ENCODE measurements around the gene TUT4. TPM values are rescaled to one million over a fixed set of nuclear protein-coding genes. Genes with fewer than 3 reads are reported as not detected.

The TUT4 gene
- total and polyA plus RNA-seq, 2 experiments from 2014 or later = 37.9 to 58.0 TPM

- no peaks in the 10 kb centered on the region for H3K36me3 ChIP-seq (replicated peaks; ENCODE audit: insufficient read depth, low read depth)
- TF ChIP-seq EZH2 (IDR thresholded peaks at IDR 0.05; ENCODE audit: borderline replicate concordance) = no peak
- TF ChIP-seq CTCF (IDR thresholded peaks at IDR 0.05; ENCODE audit: poor library complexity) = no peak
These were observed 79.9 kb downstream of the TUT4 start for GRCh38 chr1:52473039-52473438.

GRCh38 chr1:52472384-52472783 lies 80.5 kb downstream of the TUT4 start:
- Histone ChIP-seq H3K9me3 (ENCODE audit: low read depth) (no peaks in the 10 kb centered on the region), H3K4me1 (ENCODE audit: insufficient read depth) (no peaks in the 10 kb centered on the region), H3K9me2 (replicated peaks; ENCODE audit: insufficient read depth) (no peaks in the 10 kb centered on the region), H4K20me1 (ENCODE audit: insufficient read depth, poor library complexity, severe bottlenecking) (no peaks in the 10 kb centered on the region), H3K27ac (no peak overlapping the region), H3K27me3 (no peaks in the 10 kb centered on the region), H3K36me3 (replicated peaks; ENCODE audit: insufficient read depth, low read depth) (no peaks in the 10 kb centered on the region), H3K4me3 (no peak overlapping the region), H3K79me2 (peaks cover 4% of the 10 kb centered on the region), H2AFZ (no peak overlapping the region), H3K4me2 (no peak overlapping the region)
- WGBS (ENCODE audit: low lambda C conversion rate, missing lambda C conversion rate) = 97% methylated on average over 1 of the region's 1 CpG
- DNase-seq (ENCODE audit: low spot score) = no peak
- TF ChIP-seq EZH2phosphoT487 (IDR thresholded peaks at IDR 0.05; ENCODE audit: low read depth, severe bottlenecking, unreplicated experiment) (no peak), EZH2 (IDR thresholded peaks at IDR 0.05; ENCODE audit: borderline replicate concordance) (no peak), CTCF (IDR thresholded peaks at IDR 0.05; ENCODE audit: poor library complexity) (no peak)

More at GRCh38 chr1:52473039-52473438, 79.9 kb downstream of the TUT4 start:
- Histone ChIP-seq H3K79me2 (peaks cover 4% of the 10 kb centered on the region), H3K9me2 (replicated peaks; ENCODE audit: insufficient read depth) (no peaks in the 10 kb centered on the region), H3K4me1 (ENCODE audit: insufficient read depth) (no peaks in the 10 kb centered on the region), H3K27ac (no peak overlapping the region), H3K4me3 (no peak overlapping the region), H3K9me3 (ENCODE audit: low read depth) (no peaks in the 10 kb centered on the region), H3K4me2 (no peak overlapping the region), H4K20me1 (ENCODE audit: insufficient read depth, poor library complexity, severe bottlenecking) (no peaks in the 10 kb centered on the region), H3K27me3 (no peaks in the 10 kb centered on the region), H2AFZ (no peak overlapping the region)
- no peak for DNase-seq (ENCODE audit: low spot score)

GRCh38 chr1:52469108-52469507 lies 83.8 kb downstream of the TUT4 start:
- Histone ChIP-seq H3K27me3 (no peaks in the 10 kb centered on the region), H2AFZ (no peak overlapping the region), H3K4me3 (no peak overlapping the region), H3K27ac (no peak overlapping the region), H3K9me2 (replicated peaks; ENCODE audit: insufficient read depth) (no peaks in the 10 kb centered on the region), H3K4me1 (ENCODE audit: insufficient read depth) (no peaks in the 10 kb centered on the region), H3K4me2 (no peak overlapping the region), H4K20me1 (ENCODE audit: insufficient read depth, poor library complexity, severe bottlenecking) (no peaks in the 10 kb centered on the region), H3K9me3 (ENCODE audit: low read depth) (no peaks in the 10 kb centered on the region), H3K79me2 (peaks cover 7% of the 10 kb centered on the region), H3K36me3 (replicated peaks; ENCODE audit: insufficient read depth, low read depth) (no peaks in the 10 kb centered on the region)
- TF ChIP-seq EZH2phosphoT487 (IDR thresholded peaks at IDR 0.05; ENCODE audit: low read depth, severe bottlenecking, unreplicated experiment) = no peak
- no peak for TF ChIP-seq EZH2 (IDR thresholded peaks at IDR 0.05; ENCODE audit: borderline replicate concordance)
- TF ChIP-seq CTCF (IDR thresholded peaks at IDR 0.05; ENCODE audit: poor library complexity) = no peak
- no peak for DNase-seq (ENCODE audit: low spot score)
- WGBS (ENCODE audit: low lambda C conversion rate, missing lambda C conversion rate) = 97% methylated on average over 2 of the region's 2 CpGs

GRCh38 chr1:52463891-52464290 lies 89.0 kb downstream of the TUT4 start:
- Histone ChIP-seq H3K4me1 (ENCODE audit: insufficient read depth) (no peaks in the 10 kb centered on the region), H3K27ac (no peak overlapping the region), H3K36me3 (replicated peaks; ENCODE audit: insufficient read depth, low read depth) (no peaks in the 10 kb centered on the region), H3K4me3 (no peak overlapping the region), H2AFZ (no peak overlapping the region), H3K27me3 (no peaks in the 10 kb centered on the region), H3K9me2 (replicated peaks; ENCODE audit: insufficient read depth) (no peaks in the 10 kb centered on the region), H3K4me2 (no peak overlapping the region), H3K9me3 (ENCODE audit: low read depth) (no peaks in the 10 kb centered on the region), H4K20me1 (ENCODE audit: insufficient read depth, poor library complexity, severe bottlenecking) (no peaks in the 10 kb centered on the region), H3K79me2 (peaks cover 4% of the 10 kb centered on the region)
- DNase-seq (ENCODE audit: low spot score) = no peak
- WGBS (ENCODE audit: low lambda C conversion rate, missing lambda C conversion rate) = 96% methylated on average over 5 of the region's 5 CpGs
- TF ChIP-seq EZH2phosphoT487 (IDR thresholded peaks at IDR 0.05; ENCODE audit: low read depth, severe bottlenecking, unreplicated experiment) (no peak), CTCF (IDR thresholded peaks at IDR 0.05; ENCODE audit: poor library complexity) (no peak), EZH2 (IDR thresholded peaks at IDR 0.05; ENCODE audit: borderline replicate concordance) (no peak)
